Measurements from ENCODE around the gene ARHGEF3.
"Not testable (repeated sequence)": the region's sequence is repeated elsewhere in the genome, so short reads cannot be mapped to it uniquely, and the experiment has no call there.

ARHGEF3 gene

DNA sequence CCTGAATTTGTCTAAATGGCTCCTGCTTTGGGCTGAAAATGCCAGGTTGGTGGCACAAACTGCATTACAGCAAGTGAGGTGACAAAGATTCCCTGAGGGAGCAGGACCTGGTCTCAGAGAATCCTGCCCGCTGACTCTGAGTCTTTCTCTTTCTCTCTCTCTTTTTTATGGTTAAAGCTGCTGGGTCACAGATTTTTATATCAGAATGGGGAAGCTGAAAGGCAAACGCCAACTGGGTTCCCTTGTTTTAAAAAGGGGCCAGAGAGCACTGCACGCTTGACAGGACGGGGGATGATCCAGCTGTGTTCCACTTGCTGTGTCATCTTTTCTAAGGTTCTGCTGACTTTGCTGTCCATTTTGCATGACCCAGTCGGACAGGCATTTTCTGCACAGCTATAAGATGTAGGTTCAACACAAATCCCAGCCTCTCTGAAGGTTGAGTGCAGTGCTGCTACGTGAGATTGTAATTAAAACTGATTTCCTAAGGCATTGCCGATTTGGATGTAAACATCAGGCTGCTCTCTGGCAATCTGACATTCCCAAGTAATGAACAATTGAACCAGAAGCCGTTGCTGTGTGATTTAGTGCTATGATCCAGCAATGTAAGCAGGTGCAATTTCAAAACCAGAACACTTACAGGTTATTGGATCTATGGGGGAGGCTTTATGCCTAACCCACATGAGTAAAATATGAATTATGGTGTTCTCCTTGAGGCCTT, 25.8 kb downstream of the ARHGEF3 start:
- no peak for DNase-seq (ENCODE audit: low read depth in 2 of 3, low spot score in 2 of 3)

DNA sequence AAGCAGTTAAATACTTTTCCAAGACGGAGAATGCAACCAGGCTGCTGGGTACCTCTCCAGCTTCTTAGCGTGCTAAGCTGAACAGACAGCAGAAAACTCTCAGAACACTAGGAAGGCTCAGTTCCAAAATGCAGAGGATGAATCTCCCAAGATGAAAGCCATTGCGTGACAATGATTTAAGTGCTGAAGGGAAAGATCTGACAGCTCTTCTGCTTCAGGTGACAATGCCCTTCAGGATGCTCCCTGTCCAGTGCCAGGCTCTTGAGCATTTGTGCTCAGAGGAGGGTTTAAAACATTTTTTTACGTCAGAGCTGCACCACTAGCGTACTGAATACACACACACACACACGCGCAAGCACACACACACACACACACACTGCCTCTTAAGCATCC, 26.3 kb downstream of the ARHGEF3 start:
- DNase-seq (ENCODE audit: low read depth in 2 of 3, low spot score in 2 of 3), result no peak

DNA sequence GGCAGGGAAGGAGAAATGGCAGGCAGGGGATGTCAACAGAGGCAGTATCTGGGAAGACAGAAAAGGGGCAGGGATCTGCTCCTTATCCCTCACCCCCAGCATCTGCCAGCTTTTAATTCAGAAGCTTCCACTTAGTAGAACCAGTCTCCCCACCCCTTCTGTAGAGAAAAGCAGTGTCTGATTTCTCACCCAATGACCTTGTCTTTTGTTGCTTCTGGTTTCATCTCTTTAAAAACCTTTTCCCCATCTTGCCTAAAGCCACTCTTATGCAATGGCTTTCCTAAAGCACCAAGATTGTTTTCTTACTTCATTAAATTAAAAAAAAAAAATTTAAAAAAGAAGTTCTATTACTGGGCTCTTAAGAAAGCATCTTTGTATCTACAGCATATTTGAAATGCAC, 27.8 kb downstream of the ARHGEF3 start:
- DNase-seq (ENCODE audit: low read depth in 2 of 3, low spot score in 2 of 3), result no peak

DNA sequence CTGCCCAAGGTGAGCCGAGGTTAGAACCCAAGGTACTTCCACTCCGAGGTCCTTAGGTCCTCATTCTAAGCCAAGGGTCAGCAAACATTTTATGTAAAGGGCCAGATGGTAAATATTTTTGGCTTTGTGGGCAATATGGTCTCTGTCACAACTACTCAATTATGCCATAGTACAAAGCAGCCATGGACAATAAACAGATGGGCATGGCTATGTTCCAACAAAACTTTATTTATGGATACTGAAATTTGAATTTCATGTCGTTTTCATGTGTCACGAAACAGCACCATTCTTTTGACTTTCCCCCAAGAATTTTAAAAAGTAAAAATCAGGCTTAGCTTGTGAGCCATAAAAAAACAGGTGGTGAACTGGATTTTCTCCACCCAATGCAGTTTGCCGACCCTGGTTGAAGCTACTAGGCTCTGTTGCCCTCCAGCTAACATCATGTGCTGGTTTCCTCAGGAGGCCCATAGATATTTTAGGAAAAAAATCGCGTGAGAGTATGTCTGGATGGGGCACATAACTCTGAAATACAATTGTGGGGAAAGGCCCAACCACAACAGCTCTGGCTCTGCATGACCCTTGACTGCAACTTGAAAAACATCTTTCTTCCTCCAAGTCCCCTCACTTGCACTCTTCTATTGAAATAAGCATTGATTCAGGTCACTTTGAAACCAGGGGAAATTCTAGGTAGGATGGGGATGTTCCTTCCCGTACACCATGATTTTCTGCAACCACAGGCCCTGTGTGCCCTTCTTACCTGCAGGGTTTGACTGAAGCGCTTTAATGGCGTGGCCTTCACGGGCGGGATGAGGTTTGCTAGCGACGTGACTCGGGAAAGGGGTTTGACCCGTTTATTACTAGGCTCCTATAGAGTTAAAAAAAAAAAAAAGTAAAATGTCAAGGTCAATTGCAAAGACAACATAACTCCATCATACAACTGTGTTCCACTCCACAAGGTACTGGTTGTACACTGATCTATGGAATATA, 28.5 kb downstream of the ARHGEF3 start:
- no peak for DNase-seq (ENCODE audit: low read depth in 2 of 3, low spot score in 2 of 3)

DNA sequence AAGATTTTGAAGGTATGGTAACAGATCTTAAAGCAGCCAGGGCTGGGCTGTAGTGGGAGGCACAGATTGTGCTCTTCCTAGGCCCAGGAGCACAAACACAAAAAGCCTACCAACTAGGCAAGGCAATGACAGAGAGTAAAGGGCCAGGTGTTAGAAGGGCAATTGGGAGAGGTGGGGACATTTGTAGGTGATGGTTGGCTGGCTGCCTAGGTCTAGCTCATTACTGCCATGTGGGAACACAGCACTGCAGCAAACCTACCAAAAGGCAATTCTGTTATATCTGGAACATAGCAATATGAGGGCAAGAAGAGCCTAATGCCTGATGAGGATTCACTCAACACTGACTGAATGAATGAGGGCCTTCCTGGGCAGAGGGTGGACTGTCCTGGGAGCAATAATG, 30.4 kb downstream of the ARHGEF3 start:
- no peak for DNase-seq (ENCODE audit: low read depth in 2 of 3, low spot score in 2 of 3)

DNA sequence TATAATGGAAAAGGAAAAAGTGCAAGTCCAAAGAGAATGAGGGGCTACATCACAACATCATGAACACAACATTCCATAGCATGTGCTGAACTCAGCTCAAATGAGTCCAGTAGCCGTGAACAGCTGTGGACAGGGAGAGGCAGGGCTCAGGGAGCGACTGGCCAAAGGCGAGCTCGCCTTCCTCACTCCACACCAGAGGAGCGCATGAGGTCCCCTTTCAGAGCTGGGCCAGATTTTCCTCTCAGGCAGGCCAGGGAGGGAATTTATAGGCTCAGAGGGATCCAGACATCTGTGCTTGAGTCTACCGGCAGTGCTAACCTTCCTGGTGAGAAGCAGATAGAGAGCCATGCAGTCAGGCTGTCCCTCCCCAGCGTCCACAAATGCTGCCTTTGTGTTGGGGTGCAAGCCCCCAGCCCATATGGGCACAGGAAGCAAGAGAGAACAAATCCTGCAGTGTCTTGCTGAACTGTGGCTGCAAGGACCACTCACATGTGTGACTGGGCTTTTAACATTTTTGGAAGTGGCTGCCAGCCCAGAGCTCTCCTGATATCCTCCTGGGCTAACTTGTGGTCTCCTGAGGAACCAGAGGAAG, 32.5 kb downstream of the ARHGEF3 start:
- DNase-seq (ENCODE audit: low read depth in 2 of 3, low spot score in 2 of 3), result no peak

DNA sequence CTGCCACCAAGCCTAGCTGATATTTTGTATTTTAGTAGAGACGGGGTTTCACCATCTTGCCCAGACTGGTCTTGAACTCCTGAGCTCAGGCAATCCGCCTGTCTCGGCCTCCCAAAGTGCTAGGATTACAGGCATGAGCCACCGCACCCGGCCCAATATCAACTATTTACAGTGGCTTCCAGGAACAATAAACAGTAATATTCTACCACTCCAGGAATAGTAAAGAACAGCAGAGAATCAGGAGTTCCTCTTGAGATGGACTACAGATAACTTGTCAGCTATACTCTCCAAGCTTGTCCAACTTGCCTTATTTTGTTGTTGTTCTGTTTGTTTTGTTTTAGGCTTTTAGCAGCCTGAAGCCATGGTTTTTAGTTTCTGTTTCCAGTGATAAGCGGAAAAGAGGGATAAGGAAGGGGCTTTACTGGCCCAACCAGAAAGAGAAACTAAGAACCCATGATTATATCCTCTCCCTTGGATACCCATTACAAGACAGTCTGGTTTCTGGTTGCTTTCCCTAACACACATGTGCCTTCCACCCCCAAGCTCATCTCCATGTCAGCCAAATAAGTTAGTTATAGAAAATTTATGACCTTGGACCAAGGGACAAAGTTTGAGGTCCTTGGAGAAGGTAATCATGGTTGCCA, 36.7 kb downstream of the ARHGEF3 start:
- DNase-seq (ENCODE audit: low read depth in 2 of 3, low spot score in 2 of 3), result no peak

DNA sequence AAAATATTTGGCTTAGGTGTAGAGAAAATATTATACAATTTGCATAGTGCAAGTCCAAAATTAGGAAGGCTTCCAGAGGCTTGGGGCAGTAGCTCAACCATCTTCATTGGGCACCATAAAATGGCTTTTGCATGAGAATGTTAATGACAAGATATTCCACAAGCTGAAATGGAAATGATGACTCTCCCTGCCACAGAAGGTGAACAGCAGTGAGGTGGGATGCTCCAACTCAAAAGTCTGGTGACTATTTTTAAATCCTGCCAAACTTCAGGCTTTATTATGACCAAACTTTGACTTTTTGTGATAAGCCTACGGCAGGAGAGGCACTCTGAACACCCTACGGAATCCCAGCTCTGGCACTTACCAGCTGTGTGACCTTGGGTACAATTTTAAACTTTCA, 37.6 kb downstream of the ARHGEF3 start:
- DNase-seq (ENCODE audit: low read depth in 2 of 3, low spot score in 2 of 3), result no peak

DNA sequence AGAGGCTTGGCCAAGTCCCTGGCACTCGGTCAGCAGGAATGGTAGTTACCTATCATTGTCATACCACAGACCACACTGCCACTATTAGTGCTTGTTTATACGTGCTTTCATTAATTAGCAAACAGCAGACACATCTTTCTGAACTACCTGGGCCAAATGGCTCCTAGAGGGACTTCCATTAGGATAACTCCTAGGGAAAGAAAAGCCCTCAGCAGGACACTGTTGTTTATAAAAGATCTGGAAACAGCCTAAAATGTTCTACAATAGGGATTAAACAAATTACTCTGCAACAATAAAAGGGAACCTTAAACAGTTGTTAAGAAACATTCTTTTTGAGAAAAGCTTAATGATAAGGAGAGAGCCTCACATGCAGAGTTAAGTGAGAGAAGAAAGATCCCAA, 38.5 kb downstream of the ARHGEF3 start:
- DNase-seq (ENCODE audit: low read depth in 2 of 3, low spot score in 2 of 3), result no peak

DNA sequence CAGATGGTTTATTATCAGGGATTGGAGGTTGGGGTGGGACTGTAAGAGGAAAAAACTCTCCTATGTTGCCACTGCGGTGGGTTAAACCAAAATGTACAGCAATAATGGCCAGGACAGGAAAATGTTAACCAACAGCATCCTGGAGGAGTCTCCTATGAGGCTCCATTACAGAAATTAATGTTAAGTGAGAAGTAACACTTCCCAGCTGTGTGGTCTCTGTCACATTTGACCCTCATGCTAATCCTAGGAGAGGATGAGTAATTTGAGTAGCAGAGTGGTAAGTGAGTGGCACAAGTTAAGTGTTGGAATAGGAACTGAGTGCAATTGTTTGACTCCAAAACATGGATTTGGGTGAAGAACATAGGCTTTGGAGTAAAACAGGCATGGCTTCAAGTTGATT, 39.0 kb downstream of the ARHGEF3 start:
- DNase-seq (ENCODE audit: low read depth in 2 of 3, low spot score in 2 of 3), result no peak

DNA sequence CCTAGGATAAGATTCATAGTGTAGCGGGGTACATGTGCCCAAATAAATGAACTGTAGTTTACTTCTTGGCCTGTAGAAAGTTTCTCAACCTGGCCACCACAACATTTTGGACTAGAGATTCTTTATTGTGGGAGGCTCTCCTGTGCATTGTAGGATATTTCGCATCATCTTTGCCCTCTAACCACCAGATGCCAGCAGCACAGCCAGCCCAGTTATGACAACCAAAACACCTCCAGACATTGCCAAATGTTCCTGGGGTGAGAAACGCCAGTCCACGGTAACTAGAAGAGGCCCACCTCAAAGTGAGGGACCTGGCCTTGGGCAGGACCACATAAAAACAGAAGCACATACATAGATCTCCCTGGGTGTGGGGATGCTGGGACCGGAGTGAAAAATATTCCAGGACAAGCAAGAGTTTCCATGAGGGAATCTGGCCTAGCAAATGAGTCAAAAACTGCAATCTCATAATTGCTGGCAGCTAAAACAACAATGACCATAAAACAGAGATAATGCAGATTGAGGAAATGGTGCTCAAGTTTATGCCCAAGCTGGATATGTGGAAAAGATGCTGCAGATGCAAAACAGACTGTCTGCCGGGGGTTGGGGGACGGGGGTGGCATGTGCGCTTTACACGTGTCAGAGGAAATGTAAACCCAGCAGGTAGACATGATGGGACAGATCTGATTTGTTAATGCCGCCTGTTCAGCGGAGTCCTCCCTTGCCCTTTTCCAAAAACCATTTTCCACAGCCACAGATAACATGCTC, 39.7 kb downstream of the ARHGEF3 start:
- no peak for DNase-seq (ENCODE audit: low read depth in 2 of 3, low spot score in 2 of 3)

DNA sequence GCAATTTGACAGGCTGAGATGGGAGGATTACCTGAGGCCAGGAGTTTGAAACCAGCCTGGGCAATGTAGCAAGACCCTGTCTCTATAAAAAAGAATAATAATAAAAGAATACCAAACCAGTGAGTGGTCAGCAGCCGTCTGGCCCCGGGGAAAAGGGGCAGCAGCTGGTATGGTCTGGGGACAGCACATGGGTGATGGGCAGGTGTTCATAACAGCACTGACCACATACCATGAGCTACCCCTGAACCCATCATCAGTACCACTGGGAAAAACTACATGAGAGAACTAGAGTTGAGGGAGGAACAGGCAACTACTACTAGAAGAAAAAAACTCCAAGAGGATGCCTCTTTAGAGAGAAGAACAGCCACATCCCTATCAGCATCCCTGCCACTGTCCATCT, 40.7 kb downstream of the ARHGEF3 start:
- DNase-seq (ENCODE audit: low read depth in 2 of 3, low spot score in 2 of 3), result no peak

DNA sequence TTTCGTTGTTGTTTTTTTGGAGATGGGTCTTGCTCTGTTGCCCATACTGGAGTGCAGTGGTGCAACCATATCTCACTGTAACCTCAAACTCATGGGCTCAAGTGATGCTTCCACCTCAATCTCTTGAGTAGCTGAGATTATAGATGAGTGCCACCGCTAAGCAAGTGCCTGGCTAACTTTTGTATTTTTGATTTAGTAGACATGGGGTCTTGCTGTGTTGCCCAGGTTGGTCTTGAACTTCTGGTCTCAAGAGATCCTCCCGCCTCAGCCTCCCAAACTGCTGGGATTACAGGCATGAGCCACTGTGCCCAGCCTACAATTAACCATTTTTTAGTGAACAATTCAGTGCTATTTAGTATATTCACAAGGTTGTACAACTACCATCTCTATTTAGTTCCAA, 42.2 kb downstream of the ARHGEF3 start:
- DNase-seq (ENCODE audit: low read depth in 2 of 3, low spot score in 2 of 3), result no peak

DNA sequence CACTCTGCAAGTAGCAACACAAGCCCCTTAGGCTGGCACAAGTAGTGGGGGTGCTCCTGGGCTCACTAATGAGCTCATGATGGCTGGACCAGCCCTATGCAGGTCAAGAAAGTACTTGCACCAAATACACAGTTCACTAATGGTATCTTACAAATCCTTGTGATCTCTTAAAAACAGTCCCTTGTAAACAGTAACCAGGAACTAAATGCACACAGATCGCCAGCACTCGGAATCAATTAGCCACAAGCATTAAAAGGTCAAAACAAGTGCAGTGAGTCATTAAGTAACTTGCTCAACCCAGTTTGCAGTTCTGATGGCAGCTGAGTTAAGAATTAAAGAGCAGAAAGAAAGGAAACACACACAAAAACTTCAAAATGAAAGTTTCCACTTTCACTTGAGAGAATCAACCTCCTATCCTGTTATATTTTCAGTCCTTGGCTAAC, 43.2 kb downstream of the ARHGEF3 start:
- no peak for DNase-seq (ENCODE audit: low read depth in 2 of 3, low spot score in 2 of 3)

DNA sequence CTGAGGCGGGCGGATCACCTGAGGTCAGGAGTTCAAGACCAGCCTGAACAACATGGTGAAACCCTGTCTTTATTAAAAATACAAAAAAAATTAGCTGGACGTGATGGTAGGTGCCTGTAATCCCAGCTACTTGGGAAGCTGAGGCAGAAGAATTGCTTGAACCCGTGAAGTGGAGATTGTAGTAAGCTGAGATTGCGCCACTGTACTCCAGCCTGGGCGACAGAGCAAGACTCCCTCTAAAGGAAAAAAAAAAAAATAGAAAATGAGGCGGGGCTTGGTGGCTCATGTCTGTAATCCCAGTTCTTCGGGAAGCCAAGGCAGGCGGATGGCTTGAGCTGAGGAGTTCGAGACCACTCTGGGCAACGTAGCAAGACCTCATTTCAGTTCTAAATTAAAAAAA, 43.7 kb downstream of the ARHGEF3 start:
- DNase-seq (ENCODE audit: low read depth in 2 of 3, low spot score in 2 of 3), result not testable (repeated sequence)

DNA sequence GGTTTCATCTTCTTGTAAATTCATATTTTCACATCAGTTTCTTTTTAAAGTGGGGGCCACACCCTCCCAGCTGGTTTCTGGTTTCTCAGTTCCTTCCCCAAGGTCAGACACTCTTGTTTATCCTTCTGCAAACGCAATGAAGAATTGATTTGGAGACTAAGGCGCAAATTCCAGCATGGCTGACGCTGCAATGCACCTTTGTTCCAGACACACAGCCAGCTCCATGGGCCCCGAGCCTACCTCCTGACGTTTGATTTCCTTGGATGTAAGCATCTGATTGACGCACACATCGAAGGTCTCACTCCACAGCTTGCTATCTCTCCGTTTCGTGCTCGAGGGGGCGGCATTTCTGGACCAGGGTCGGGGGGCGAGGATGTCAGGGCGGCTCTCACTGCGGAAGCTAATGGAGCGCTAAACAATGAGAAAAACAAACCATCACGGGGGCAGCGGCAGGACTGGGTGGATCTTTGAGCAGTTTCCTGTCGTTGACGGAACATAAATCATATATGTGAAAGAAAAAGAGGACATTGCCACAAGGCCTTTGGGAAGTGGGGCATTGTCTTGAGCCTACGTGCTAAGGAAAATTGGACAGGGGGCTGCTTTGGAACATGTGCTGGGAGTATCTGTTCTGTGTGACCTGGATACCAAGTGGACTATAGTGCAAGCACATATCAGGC, 46.9 kb downstream of the ARHGEF3 start:
- DNase-seq (ENCODE audit: low read depth in 2 of 3, low spot score in 2 of 3), result peak in 1 of 3 experiments; percentile 8

DNA sequence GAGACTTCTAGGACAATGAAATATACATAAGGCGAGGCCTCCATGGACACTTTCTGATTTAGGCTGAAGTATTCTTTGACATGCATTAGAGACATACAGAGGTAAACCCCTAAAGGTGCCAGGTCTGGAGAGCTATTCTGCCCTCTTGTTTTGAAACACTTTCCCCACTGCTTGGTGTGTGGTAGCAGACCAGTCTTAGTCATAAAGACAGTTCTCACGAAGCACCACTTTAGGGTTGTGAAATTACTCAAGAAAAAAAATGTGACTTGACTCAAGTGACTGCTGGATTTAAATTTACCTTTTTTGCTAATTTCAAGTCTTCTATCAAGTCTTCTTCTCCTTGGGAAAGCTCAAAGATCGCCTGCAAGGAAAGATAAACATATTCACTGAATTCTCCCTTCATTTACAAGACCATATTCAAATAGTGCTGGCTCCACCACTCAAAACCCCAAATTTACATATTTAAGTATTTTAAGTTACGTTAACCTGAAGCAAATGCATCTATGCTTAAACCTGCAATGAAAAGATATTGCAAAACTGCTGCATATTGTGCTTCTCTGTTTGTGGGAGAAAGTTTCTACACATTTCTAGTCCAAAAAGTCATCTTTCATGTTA, 48.4 kb downstream of the ARHGEF3 start:
- no peak for DNase-seq (ENCODE audit: low read depth in 2 of 3, low spot score in 2 of 3)

DNA sequence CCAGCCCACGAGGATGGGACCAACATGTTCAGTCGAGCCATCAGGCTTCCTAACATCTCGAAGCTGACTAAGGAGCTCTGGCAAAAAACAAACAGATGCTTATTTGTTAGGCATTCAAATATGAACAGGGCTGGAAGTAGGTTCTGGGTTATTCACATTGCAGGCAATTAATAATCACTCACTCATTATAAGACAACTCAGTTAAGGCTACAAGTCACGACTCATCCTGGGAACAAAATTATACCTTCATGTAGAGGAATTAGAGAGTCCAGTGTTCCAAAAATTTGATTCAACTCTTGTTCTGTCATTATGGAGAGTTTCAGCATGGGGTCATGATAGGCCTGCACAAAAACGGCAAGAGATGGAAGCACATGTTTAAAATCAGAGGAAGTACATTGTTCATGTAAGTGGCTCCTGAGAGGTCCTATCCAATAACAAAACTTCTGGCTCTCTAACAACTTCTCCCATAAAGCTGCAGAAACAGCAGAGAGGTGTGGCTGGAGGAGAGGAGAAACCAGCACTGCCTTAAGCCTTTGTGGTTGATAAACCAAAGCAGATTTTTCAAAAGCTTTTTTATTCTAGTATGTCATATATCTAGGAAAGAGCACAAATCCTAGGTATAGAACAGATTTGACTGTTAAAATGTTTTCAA, 50.6 kb downstream of the ARHGEF3 start:
- no peak for DNase-seq (ENCODE audit: low read depth in 2 of 3, low spot score in 2 of 3)

DNA sequence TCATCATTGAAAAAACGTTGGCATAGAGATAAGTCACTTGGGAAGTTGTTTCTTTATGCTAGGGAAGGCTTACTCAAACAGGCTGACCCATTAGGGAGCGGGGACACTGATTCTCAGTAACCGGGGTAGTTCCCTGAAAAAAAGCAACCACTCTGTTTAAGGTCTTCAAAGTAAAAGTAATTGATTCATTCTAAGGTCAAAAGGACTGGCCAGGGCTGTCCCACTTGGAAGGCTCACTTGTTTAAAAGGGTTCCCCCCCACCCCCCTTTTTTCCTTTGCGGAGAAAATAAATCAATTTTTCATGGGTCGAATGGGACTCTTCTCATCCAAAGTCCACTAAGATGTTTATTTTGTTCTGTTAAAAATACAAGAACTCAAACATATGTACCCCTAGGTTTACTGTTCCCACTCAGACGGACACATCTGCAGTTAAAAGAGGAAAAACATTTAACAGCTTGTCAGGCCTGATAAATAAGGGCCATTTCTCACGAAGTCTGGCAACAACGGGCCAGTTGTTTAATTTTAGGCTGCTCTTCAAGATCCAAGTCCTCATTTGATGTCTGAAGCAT, 53.0 kb downstream of the ARHGEF3 start:
- DNase-seq (ENCODE audit: low read depth in 2 of 3, low spot score in 2 of 3), result no peak
